ENCODE results near the gene MGAT4D.
"Not testable (repeated sequence)": the region's sequence is repeated elsewhere in the genome, so short reads cannot be mapped to it uniquely, and the experiment has no call there.

- not testable (repeated sequence) for TF ChIP-seq EZH2phosphoT487 (IDR thresholded peaks at IDR 0.05; ENCODE audit: insufficient read depth, low read depth); EZH2 (IDR thresholded peaks at IDR 0.05; ENCODE audit: insufficient read depth, poor library complexity, severe bottlenecking)
These were observed 53.7 kb downstream of the MGAT4D start for GRCh38 chr4:140444347-140444746.

All from GM23248 (cell line).